HG02885 (cell line): ENCODE results near the gene RASEF.

Source experiments
- ATAC-seq: cut with Tn5 transposase; IDR thresholded peaks from one replicate; pipeline ENCODE4 v1.9.1; 2021; ENCODE audit warnings: mild to moderate bottlenecking; ENCODE audit not compliant: unreplicated experiment, poor library complexity

The RASEF gene

GRCh38 chr9:83059417-83059816 lies 3.5 kb downstream of the RASEF start:
- ATAC-seq, result no peak

GRCh38 chr9:83056911-83057310 lies 6.0 kb downstream of the RASEF start:
- no peak for ATAC-seq

GRCh38 chr9:83056174-83056573 lies 6.8 kb downstream of the RASEF start:
- no peak for ATAC-seq

GRCh38 chr9:83047839-83048775 lies 14.8 kb downstream of the RASEF start:
- no peak for ATAC-seq

GRCh38 chr9:83043597-83043996 lies 19.3 kb downstream of the RASEF start:
- ATAC-seq, result peak; percentile 66

- ATAC-seq, result no peak
Measured at GRCh38 chr9:83041771-83042170, 21.2 kb downstream of the RASEF start.

- no peak for ATAC-seq
Measured at GRCh38 chr9:83039303-83039702, 23.6 kb downstream of the RASEF start.

GRCh38 chr9:83036043-83036442 lies 26.9 kb downstream of the RASEF start:
- ATAC-seq, result no peak

GRCh38 chr9:83035143-83035542 lies 27.8 kb downstream of the RASEF start:
- no peak for ATAC-seq

GRCh38 chr9:83034587-83034986 lies 28.4 kb downstream of the RASEF start:
- ATAC-seq, result no peak

- ATAC-seq, result no peak
Measured at GRCh38 chr9:83034026-83034425, 28.9 kb downstream of the RASEF start.

- no peak for ATAC-seq
Measured at GRCh38 chr9:83032065-83032625, 30.8 kb downstream of the RASEF start.

- no peak for ATAC-seq
Measured at GRCh38 chr9:83030391-83031107, 32.4 kb downstream of the RASEF start.

GRCh38 chr9:83029531-83030137 lies 33.3 kb downstream of the RASEF start:
- no peak for ATAC-seq

GRCh38 chr9:83027153-83027891 lies 35.6 kb downstream of the RASEF start:
- ATAC-seq, result no peak

GRCh38 chr9:83024506-83025125 lies 38.3 kb downstream of the RASEF start:
- ATAC-seq, result no peak

- no peak for ATAC-seq
Measured at GRCh38 chr9:83023151-83023550, 39.8 kb downstream of the RASEF start.

- no peak for ATAC-seq
Measured at GRCh38 chr9:83020864-83021263, 42.1 kb downstream of the RASEF start.

GRCh38 chr9:83020327-83020726 lies 42.6 kb downstream of the RASEF start:
- no peak for ATAC-seq

- ATAC-seq, result no peak
Measured at GRCh38 chr9:83019246-83019645, 43.7 kb downstream of the RASEF start.
